ENCODE measurements around the gene DNHD1.

DNHD1 gene

DNA sequence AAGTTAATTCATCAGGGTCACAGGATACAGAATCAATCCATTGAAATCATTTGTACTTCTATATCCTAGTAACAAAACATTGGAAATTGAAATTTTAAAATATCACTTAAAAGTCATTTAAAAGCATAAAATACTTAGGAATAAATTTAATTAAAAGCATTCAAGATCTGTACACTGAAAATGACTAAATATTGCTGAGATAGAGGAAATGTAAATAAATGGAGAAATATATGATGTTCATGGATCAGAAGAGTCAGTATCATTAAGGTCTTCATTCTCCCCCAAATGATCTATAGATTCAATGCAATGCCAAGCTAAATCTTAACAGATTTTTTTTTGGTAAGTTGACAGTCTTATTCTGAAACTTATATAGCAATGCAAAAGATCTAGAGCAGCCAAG lies 56.6 kb downstream of the DNHD1 start:
- no peaks in the 10 kb centered on the region for H3F3A ChIP-seq (ENCODE audit: low read depth)
- H3K4me1 ChIP-seq (ENCODE audit: insufficient read depth, low read length, poor library complexity, severe bottlenecking) = peaks cover 5% of the 10 kb centered on the region
- H2AFZ ChIP-seq (ENCODE audit: low read length) = no peak overlapping the region
- H3K4me3 ChIP-seq (ENCODE audit: low read length, poor library complexity, severe bottlenecking) = no peak overlapping the region
- H3K9me3 ChIP-seq (ENCODE audit: insufficient read depth, low read depth, low read length) = no peaks in the 10 kb centered on the region
- no peaks in the 10 kb centered on the region for H3K27me3 ChIP-seq (ENCODE audit: insufficient read depth, low read length, poor library complexity, severe bottlenecking)
- no peak overlapping the region for H3K4me2 ChIP-seq (ENCODE audit: low read depth, low read length, poor library complexity, severe bottlenecking)
- H4K20me1 ChIP-seq (ENCODE audit: insufficient read depth, low read length, poor library complexity, severe bottlenecking) = no peaks in the 10 kb centered on the region
- no peaks in the 10 kb centered on the region for H3K36me3 ChIP-seq (ENCODE audit: insufficient read depth, low read length)
- H3K9ac ChIP-seq (ENCODE audit: low read depth, low read length, poor library complexity, severe bottlenecking) = no peak overlapping the region
- no peak for TF ChIP-seq EZH2phosphoT487 (IDR thresholded peaks at IDR 0.05; ENCODE audit: borderline replicate concordance)
- TF ChIP-seq, protein P1, sequence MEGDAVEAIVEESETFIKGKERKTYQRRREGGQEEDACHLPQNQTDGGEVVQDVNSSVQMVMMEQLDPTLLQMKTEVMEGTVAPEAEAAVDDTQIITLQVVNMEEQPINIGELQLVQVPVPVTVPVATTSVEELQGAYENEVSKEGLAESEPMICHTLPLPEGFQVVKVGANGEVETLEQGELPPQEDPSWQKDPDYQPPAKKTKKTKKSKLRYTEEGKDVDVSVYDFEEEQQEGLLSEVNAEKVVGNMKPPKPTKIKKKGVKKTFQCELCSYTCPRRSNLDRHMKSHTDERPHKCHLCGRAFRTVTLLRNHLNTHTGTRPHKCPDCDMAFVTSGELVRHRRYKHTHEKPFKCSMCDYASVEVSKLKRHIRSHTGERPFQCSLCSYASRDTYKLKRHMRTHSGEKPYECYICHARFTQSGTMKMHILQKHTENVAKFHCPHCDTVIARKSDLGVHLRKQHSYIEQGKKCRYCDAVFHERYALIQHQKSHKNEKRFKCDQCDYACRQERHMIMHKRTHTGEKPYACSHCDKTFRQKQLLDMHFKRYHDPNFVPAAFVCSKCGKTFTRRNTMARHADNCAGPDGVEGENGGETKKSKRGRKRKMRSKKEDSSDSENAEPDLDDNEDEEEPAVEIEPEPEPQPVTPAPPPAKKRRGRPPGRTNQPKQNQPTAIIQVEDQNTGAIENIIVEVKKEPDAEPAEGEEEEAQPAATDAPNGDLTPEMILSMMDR (conservative IDR thresholded peaks at IDR 0.05; ENCODE audit: low read length) = no peak
- H3K9me2 ChIP-seq (replicated peaks; ENCODE audit: low read depth, low read length) = no peaks in the 10 kb centered on the region
- H3K79me2 ChIP-seq (ENCODE audit: insufficient read depth, low read length) = no peaks in the 10 kb centered on the region

DNA sequence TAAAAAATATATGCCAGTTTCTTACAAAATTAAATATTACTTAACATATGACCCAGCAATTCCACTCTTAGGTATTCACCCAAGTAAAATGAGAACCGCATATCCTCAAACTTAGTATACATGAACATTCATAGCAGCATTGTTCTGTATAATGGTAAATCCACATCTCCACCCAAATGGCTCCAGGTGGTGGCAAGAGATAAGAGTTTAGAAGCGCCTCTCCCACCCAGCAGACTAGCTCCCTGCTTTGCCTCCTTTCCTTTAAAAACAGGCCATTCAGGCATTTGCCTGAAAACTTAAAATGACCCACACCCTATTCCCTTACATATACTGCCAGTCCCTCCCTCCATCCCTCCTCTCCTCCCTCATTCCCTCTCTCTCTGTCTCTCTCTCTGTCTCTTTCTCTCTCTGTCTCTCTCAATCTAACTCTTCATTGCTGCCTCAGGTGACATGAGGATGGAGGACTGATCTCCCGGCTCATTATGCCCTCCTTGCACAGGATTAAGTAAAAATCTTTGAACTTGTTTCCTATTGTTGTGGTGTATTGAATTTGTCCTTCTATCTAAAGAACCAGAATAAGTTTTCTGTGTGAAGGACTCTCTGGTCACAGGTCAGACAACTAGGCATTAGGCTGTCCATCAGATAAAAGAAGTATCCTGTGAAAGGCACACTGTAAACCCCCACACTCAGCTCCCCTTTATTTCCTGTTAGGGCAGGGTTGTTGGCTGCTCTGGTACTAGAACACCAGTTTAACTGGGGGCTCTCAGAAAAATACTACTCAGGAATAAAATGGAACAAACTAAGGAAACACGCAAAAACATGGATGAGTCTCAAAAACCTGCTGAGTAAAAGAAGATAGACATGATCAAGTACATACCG lies 58.0 kb downstream of the DNHD1 start:
- Histone ChIP-seq H3K4me2 (ENCODE audit: low read depth, low read length, poor library complexity, severe bottlenecking) (no peak overlapping the region), H3K9me3 (ENCODE audit: insufficient read depth, low read depth, low read length) (no peaks in the 10 kb centered on the region), H3K9me2 (replicated peaks; ENCODE audit: low read depth, low read length) (no peaks in the 10 kb centered on the region), H3F3A (ENCODE audit: low read depth) (no peaks in the 10 kb centered on the region), H3K36me3 (ENCODE audit: insufficient read depth, low read length) (no peaks in the 10 kb centered on the region), H3K4me1 (ENCODE audit: insufficient read depth, low read length, poor library complexity, severe bottlenecking) (no peaks in the 10 kb centered on the region), H3K27me3 (ENCODE audit: insufficient read depth, low read length, poor library complexity, severe bottlenecking) (no peaks in the 10 kb centered on the region), H4K20me1 (ENCODE audit: insufficient read depth, low read length, poor library complexity, severe bottlenecking) (no peaks in the 10 kb centered on the region), H2AFZ (ENCODE audit: low read length) (no peak overlapping the region), H3K9ac (ENCODE audit: low read depth, low read length, poor library complexity, severe bottlenecking) (no peak overlapping the region), H3K4me3 (ENCODE audit: low read length, poor library complexity, severe bottlenecking) (no peak overlapping the region), H3K79me2 (ENCODE audit: insufficient read depth, low read length) (no peaks in the 10 kb centered on the region)
- TF ChIP-seq EZH2phosphoT487 (IDR thresholded peaks at IDR 0.05; ENCODE audit: borderline replicate concordance) = no peak
- TF ChIP-seq, protein P1 (conservative IDR thresholded peaks at IDR 0.05; ENCODE audit: low read length) = no peak

DNA sequence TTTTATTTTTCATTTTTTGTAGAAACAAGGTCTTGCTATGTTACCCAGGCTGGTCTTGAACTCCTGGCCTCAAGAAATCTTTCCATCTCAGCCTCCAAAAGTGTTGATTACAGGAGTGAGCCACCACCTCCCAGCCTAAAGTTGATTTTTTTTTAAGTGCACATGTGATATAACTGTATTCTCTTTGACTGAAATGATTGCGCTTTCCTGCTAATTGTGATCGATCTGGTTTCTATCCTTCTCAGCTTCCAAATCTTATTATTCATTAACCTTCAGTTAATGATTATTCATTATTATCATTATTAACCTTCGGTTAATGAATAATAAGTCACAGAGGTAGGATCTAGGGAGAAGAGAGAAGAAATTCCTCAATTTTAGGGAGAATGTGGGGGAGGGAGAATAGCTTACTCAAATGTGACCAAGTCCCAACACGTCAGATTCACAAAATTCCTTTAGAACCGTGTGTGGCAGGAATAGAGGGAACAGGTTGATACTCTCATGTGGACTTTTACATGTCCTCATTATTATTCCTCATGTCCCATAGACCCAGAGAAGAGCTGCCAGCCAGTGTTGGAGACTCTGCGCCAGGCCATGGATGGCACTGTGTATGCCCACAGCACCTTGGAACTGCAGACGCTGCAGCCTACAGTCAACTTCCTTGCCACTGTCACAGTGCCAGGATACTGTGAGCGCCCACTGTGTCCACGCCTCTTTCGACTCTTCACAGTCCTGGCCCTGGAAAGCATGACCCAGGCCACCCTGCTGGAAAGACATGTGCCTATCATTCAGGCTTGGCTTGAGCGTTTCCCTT lies 59.3 kb downstream of the DNHD1 start:
- Histone ChIP-seq H3K27me3 (ENCODE audit: insufficient read depth, low read length, poor library complexity, severe bottlenecking) (no peaks in the 10 kb centered on the region), H3K9ac (ENCODE audit: low read depth, low read length, poor library complexity, severe bottlenecking) (no peak overlapping the region), H4K20me1 (ENCODE audit: insufficient read depth, low read length, poor library complexity, severe bottlenecking) (no peaks in the 10 kb centered on the region), H2AFZ (ENCODE audit: low read length) (no peak overlapping the region), H3K79me2 (ENCODE audit: insufficient read depth, low read length) (no peaks in the 10 kb centered on the region), H3K9me2 (replicated peaks; ENCODE audit: low read depth, low read length) (no peaks in the 10 kb centered on the region), H3F3A (ENCODE audit: low read depth) (no peaks in the 10 kb centered on the region), H3K36me3 (ENCODE audit: insufficient read depth, low read length) (no peaks in the 10 kb centered on the region), H3K9me3 (ENCODE audit: insufficient read depth, low read depth, low read length) (no peaks in the 10 kb centered on the region), H3K4me1 (ENCODE audit: insufficient read depth, low read length, poor library complexity, severe bottlenecking) (no peaks in the 10 kb centered on the region), H3K4me3 (ENCODE audit: low read length, poor library complexity, severe bottlenecking) (no peak overlapping the region), H3K4me2 (ENCODE audit: low read depth, low read length, poor library complexity, severe bottlenecking) (no peak overlapping the region)
- no peak for TF ChIP-seq EZH2phosphoT487 (IDR thresholded peaks at IDR 0.05; ENCODE audit: borderline replicate concordance)
- TF ChIP-seq, protein P1 (conservative IDR thresholded peaks at IDR 0.05; ENCODE audit: low read length) = no peak

Measured in Loucy (cell line).